Heart left ventricle (tissue), 13 donors: ENCODE results near the gene HNF1B.

Source experiments
- CTCF ChIP-seq, 12 donors: fragments of 200-600 bp; sonication (generic) in 4 of 12; IDR thresholded peaks; one replicate each; pipeline versions ENCODE4 v1.5.0 to v1.8.0; 2018 to 2022; ENCODE audit warnings: antibody characterized with exemption in 12 of 12, mild to moderate bottlenecking in 5 of 12
- POLR2A ChIP-seq, 2 donors: fragments of 450-650 bp; IDR thresholded peaks; one replicate each; pipeline ENCODE4 v1.6.1; 2017; ENCODE audit warnings: antibody characterized with exemption in 2 of 2, mild to moderate bottlenecking in 2 of 2, moderate library complexity in 2 of 2
- donor health status: ischemic (EF 13 %, LVEDD 7.1; RV severe dilation, severe dysfunction).
- donor health status: DM: no; HTN: yes; CAD: no.
- donor health status: DM: no; HTN: no; CAD: no.
- donor health status: ischemic (EF 25% LVEDD 6.9; RV normal size, moderate dysfunction).
- donor health status: ischemic (EF 25% LVEDD 5.7; RV mildly dilated, moderate dysfunction).
- donor health status: ischemic (EF 35%, LVEDD 5.7; RV mildly dilated, moderate dysfunction).
- donor health status: nonischemic (EF 11% LVEDD 7.7; RV severe dilation, severe dysfunction).
- donor health status: DM: yes; HTN: yes; CAD: no.
- donor health status: PGD.
- donor health status: ischemic (EF 29% LVEDD 5.4; RV normal size, mild dysfunction).
- donor health status: nonischemic (EF 23%, LVEDD 6.1; RV moderate dilation, normal function).

GRCh38 chr17:37682007-37682406 lies 62.9 kb downstream of the HNF1B start:
- TF ChIP-seq POLR2A (IDR thresholded peaks at IDR 0.05) (no peak), CTCF (IDR thresholded peaks at IDR 0.05) (no peak)
